KOPT-K1 (cell line): ENCODE data around the gene TECPR2.

Experiments
- H3K27ac ChIP-seq: fragments of 200-600 bp; sonication (generic); 2 replicates; pipeline ENCODE4 v1.5.1; 2016; ENCODE audit warnings: antibody characterized with exemption, mild to moderate bottlenecking, low read depth, low read length; ENCODE audit not compliant: poor library complexity, severe bottlenecking
- H3K36me3 ChIP-seq: fragments of 200-600 bp; sonication (generic); 2 replicates; pipeline ENCODE4 v1.5.1; 2017; ENCODE audit warnings: antibody characterized with exemption, mild to moderate bottlenecking, low read length, moderate library complexity; ENCODE audit not compliant: insufficient read depth
- H3K9me3 ChIP-seq: fragments of 200-600 bp; sonication (generic); 2 replicates; pipeline ENCODE4 v1.5.1; 2017; ENCODE audit warnings: antibody characterized with exemption, low read length, mild to moderate bottlenecking; ENCODE audit not compliant: insufficient read depth, poor library complexity, severe bottlenecking

TECPR2 gene

GRCh38 chr14:102496331-102496691 is 133.6 kb downstream of the TECPR2 start:
- Histone ChIP-seq H3K27ac (no peak overlapping the region), H3K9me3 (no peaks in the 10 kb centered on the region), H3K36me3 (peaks cover 13% of the 10 kb centered on the region; the same call in 1 of the 2 replicates)

GRCh38 chr14:102496958-102497744 is 134.4 kb downstream of the TECPR2 start:
- H3K9me3 ChIP-seq = no peaks in the 10 kb centered on the region
- peaks cover 13% of the 10 kb centered on the region; the same call in 1 of the 2 replicates for H3K36me3 ChIP-seq
- no peak overlapping the region for H3K27ac ChIP-seq

GRCh38 chr14:102497998-102498677 is 135.4 kb downstream of the TECPR2 start:
- no peak overlapping the region for H3K27ac ChIP-seq
- H3K9me3 ChIP-seq = no peaks in the 10 kb centered on the region
- H3K36me3 ChIP-seq = peaks cover 13% of the 10 kb centered on the region; the same call in 1 of the 2 replicates

- H3K36me3 ChIP-seq = peaks cover 13% of the 10 kb centered on the region; the same call in 1 of the 2 replicates
- no peak overlapping the region for H3K27ac ChIP-seq
- H3K9me3 ChIP-seq = no peaks in the 10 kb centered on the region
These were observed 136.0 kb downstream of the TECPR2 start for GRCh38 chr14:102498678-102499265.

- Histone ChIP-seq H3K9me3 (no peaks in the 10 kb centered on the region), H3K36me3 (peaks cover 13% of the 10 kb centered on the region; the same call in 1 of the 2 replicates), H3K27ac (no peak overlapping the region)
These were observed 136.8 kb downstream of the TECPR2 start for GRCh38 chr14:102499401-102500157.

GRCh38 chr14:102500158-102500662 is 137.5 kb downstream of the TECPR2 start:
- Histone ChIP-seq H3K36me3 (peaks cover 13% of the 10 kb centered on the region; the same call in 1 of the 2 replicates), H3K9me3 (no peaks in the 10 kb centered on the region), H3K27ac (no peak overlapping the region)

- no peak overlapping the region for H3K27ac ChIP-seq
- H3K36me3 ChIP-seq = peaks cover 13% of the 10 kb centered on the region; the same call in 1 of the 2 replicates
- H3K9me3 ChIP-seq = no peaks in the 10 kb centered on the region
These were observed 138.0 kb downstream of the TECPR2 start for GRCh38 chr14:102500713-102501112.

GRCh38 chr14:102501751-102502315 is 139.1 kb downstream of the TECPR2 start:
- Histone ChIP-seq H3K36me3 (peaks cover 13% of the 10 kb centered on the region; the same call in 1 of the 2 replicates), H3K9me3 (no peaks in the 10 kb centered on the region), H3K27ac (no peak overlapping the region)

- Histone ChIP-seq H3K9me3 (no peaks in the 10 kb centered on the region), H3K36me3 (peaks cover 13% of the 10 kb centered on the region; the same call in 1 of the 2 replicates), H3K27ac (no peak overlapping the region)
These were observed 139.8 kb downstream of the TECPR2 start for GRCh38 chr14:102502571-102502970.

GRCh38 chr14:102503641-102504327 is 141.0 kb downstream of the TECPR2 start:
- Histone ChIP-seq H3K27ac (no peak overlapping the region), H3K36me3 (peaks cover 6% of the 10 kb centered on the region; the same call in 1 of the 2 replicates), H3K9me3 (no peaks in the 10 kb centered on the region)

- H3K9me3 ChIP-seq = no peaks in the 10 kb centered on the region
- peaks cover 5% of the 10 kb centered on the region; the same call in 1 of the 2 replicates for H3K36me3 ChIP-seq
- no peak overlapping the region for H3K27ac ChIP-seq
These were observed 141.7 kb downstream of the TECPR2 start for GRCh38 chr14:102504328-102504999.

- no peaks in the 10 kb centered on the region for H3K9me3 ChIP-seq
- no peak overlapping the region for H3K27ac ChIP-seq
- peaks cover 5% of the 10 kb centered on the region; the same call in 1 of the 2 replicates for H3K36me3 ChIP-seq
These were observed 142.4 kb downstream of the TECPR2 start for GRCh38 chr14:102505000-102505619.
